Loucy (cell line): Measurements from ENCODE around the gene FAM193A.

Experiments
- H2AFZ ChIP-seq: fragments of 200-600 bp; sonication (generic); 2 replicates; pipeline ENCODE4 v1.6.0; 2016; ENCODE audit warnings: antibody characterized with exemption, mild to moderate bottlenecking, low read length, moderate library complexity
- H3F3A ChIP-seq: fragments of 200-600 bp; 2 replicates; pipeline ENCODE4 v1.6.0; 2016; ENCODE audit warnings: antibody characterized with exemption, low read depth, mild to moderate bottlenecking
- H3K27me3 ChIP-seq: fragments of 200-600 bp; sonication (generic); 2 replicates; pipeline ENCODE4 v1.6.1; 2014; ENCODE audit warnings: low read length, mild to moderate bottlenecking; ENCODE audit not compliant: insufficient read depth, poor library complexity, severe bottlenecking
- H3K36me3 ChIP-seq: fragments of 200-600 bp; sonication (generic); 2 replicates; pipeline ENCODE4 v1.6.1; 2016; ENCODE audit warnings: low read length; ENCODE audit not compliant: insufficient read depth
- H3K4me1 ChIP-seq: fragments of 200-600 bp; sonication (generic); 2 replicates; pipeline ENCODE4 v1.5.1; 2014; ENCODE audit warnings: low read length, mild to moderate bottlenecking; ENCODE audit not compliant: insufficient read depth, poor library complexity, severe bottlenecking
- H3K4me2 ChIP-seq: fragments of 200-600 bp; sonication (generic); 2 replicates; pipeline ENCODE4 v1.6.0; 2014; ENCODE audit warnings: antibody characterized with exemption, low read length, low read depth, mild to moderate bottlenecking; ENCODE audit not compliant: poor library complexity, severe bottlenecking
- H3K4me3 ChIP-seq: fragments of 200-600 bp; sonication (generic); 2 replicates; pipeline ENCODE4 v1.5.1; 2014; ENCODE audit warnings: low read length, mild to moderate bottlenecking, mixed read lengths; ENCODE audit not compliant: poor library complexity, severe bottlenecking
- H3K79me2 ChIP-seq: fragments of 200-600 bp; sonication (generic); 2 replicates; pipeline ENCODE4 v1.6.1; 2014; ENCODE audit warnings: low read length; ENCODE audit not compliant: insufficient read depth
- H3K9ac ChIP-seq: fragments of 200-600 bp; sonication (generic); 2 replicates; pipeline ENCODE4 v1.6.0; 2014; ENCODE audit warnings: mild to moderate bottlenecking, low read depth, low read length, moderate library complexity; ENCODE audit not compliant: poor library complexity, severe bottlenecking
- H3K9me2 ChIP-seq: fragments of 200-600 bp; sonication (generic); replicated peaks from 2 replicates; pipeline ENCODE4 v1.6.1; 2016; ENCODE audit warnings: low read depth, low read length, mixed read lengths
- H3K9me3 ChIP-seq: fragments of 200-600 bp; sonication (generic); 2 replicates; pipeline ENCODE4 v1.6.1; 2014; ENCODE audit warnings: mild to moderate bottlenecking, antibody characterized with exemption, low read length, low read depth; ENCODE audit not compliant: insufficient read depth
- H4K20me1 ChIP-seq: fragments of 200-600 bp; sonication (generic); 2 replicates; pipeline ENCODE4 v1.6.0; 2014; ENCODE audit warnings: antibody characterized with exemption, low read length, mild to moderate bottlenecking; ENCODE audit not compliant: insufficient read depth, poor library complexity, severe bottlenecking
- CTCF ChIP-seq: fragments of 200-600 bp; sonication (generic); conservative IDR thresholded peaks from 2 replicates; pipeline ENCODE4 v1.5.1; 2014; ENCODE audit warnings: mild to moderate bottlenecking, antibody characterized with exemption, low read length
- EZH2phosphoT487 ChIP-seq: fragments of 200-600 bp; IDR thresholded peaks from 2 replicates; pipeline ENCODE4 v1.6.1; 2018; ENCODE audit warnings: antibody characterized with exemption, mild to moderate bottlenecking, moderate library complexity, borderline replicate concordance

The FAM193A gene

GRCh38 chr4:2595436-2595835 lies 59.0 kb downstream of the FAM193A start:
- Histone ChIP-seq H3K9me2 (no peaks in the 10 kb centered on the region), H2AFZ (no peak overlapping the region), H3K4me3 (no peak overlapping the region), H3K27me3 (no peaks in the 10 kb centered on the region), H3F3A (no peaks in the 10 kb centered on the region), H3K9ac (no peak overlapping the region), H3K79me2 (peaks cover 100% of the 10 kb centered on the region), H4K20me1 (peaks cover 82% of the 10 kb centered on the region), H3K9me3 (no peaks in the 10 kb centered on the region), H3K4me1 (peaks cover 9% of the 10 kb centered on the region), H3K36me3 (peaks cover 34% of the 10 kb centered on the region; the same call in 1 of the 2 replicates), H3K4me2 (no peak overlapping the region)
- TF ChIP-seq EZH2phosphoT487 (no peak), CTCF (no peak)

- no peaks in the 10 kb centered on the region for H3K9me3 ChIP-seq
- TF ChIP-seq CTCF: no peak
- no peak for TF ChIP-seq EZH2phosphoT487
- H4K20me1 ChIP-seq: peaks cover 82% of the 10 kb centered on the region
- no peaks in the 10 kb centered on the region for H3K9me2 ChIP-seq
- H3K4me1 ChIP-seq: peaks cover 6% of the 10 kb centered on the region
- H3K4me3 ChIP-seq: no peak overlapping the region
- H3F3A ChIP-seq: no peaks in the 10 kb centered on the region
- H3K4me2 ChIP-seq: no peak overlapping the region
- H3K79me2 ChIP-seq: peaks cover 100% of the 10 kb centered on the region
- no peak overlapping the region for H3K9ac ChIP-seq
- H3K27me3 ChIP-seq: no peaks in the 10 kb centered on the region
- no peak overlapping the region for H2AFZ ChIP-seq
- peaks cover 39% of the 10 kb centered on the region; the same call in 1 of the 2 replicates for H3K36me3 ChIP-seq
Observed at GRCh38 chr4:2595952-2596552, 59.6 kb downstream of the FAM193A start.

DNA sequence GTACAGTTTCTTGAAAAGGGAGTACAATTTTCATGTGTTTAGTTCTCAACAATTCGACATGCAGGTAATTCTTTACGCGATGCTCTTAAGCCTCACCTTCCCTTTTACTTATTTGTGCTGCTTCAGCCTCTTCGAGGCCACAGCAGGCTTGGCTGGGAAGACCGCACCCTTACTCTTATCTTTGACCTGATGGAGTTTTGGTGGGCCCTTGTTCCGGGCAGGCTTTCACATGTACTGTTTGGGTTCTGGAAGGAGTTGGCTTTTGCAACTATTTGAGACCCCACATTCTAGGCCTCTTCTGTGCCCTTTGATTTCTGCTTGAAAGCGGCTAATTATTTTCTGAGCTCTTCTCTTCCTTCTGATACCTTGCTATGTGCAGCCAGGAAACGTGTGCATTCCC lies 60.2 kb downstream of the FAM193A start:
- Histone ChIP-seq H3K4me2 (no peak overlapping the region), H3K9me3 (no peaks in the 10 kb centered on the region), H3K9me2 (no peaks in the 10 kb centered on the region), H3K79me2 (peaks cover 94% of the 10 kb centered on the region), H2AFZ (no peak overlapping the region), H3K27me3 (no peaks in the 10 kb centered on the region), H3K4me1 (peaks cover 3% of the 10 kb centered on the region), H3K36me3 (peaks cover 39% of the 10 kb centered on the region; the same call in 1 of the 2 replicates), H3K9ac (no peak overlapping the region), H3F3A (no peaks in the 10 kb centered on the region), H3K4me3 (no peak overlapping the region), H4K20me1 (peaks cover 80% of the 10 kb centered on the region)
- TF ChIP-seq EZH2phosphoT487 (no peak), CTCF (no peak)
